Stimulated activated CD4-positive, alpha-beta T cell treated with anti-CD3 and anti-CD28 coated beads, Interleukin-15, amount 100 ng/mL, for 1 hour (primary cell): ENCODE measurements around the gene TXNRD1.
"Not testable (repeated sequence)": the region's sequence is repeated elsewhere in the genome, so short reads cannot be mapped to it uniquely, and the experiment has no call there.

ENCODE experiments used
- DNase-seq, 2 donors: peaks; one replicate each; pipeline ENCODE4 v3.0.0-alpha.2; 2020; ENCODE audit warnings: low read depth in 1 of 2, low spot score in 1 of 2

Gene TXNRD1

DNA sequence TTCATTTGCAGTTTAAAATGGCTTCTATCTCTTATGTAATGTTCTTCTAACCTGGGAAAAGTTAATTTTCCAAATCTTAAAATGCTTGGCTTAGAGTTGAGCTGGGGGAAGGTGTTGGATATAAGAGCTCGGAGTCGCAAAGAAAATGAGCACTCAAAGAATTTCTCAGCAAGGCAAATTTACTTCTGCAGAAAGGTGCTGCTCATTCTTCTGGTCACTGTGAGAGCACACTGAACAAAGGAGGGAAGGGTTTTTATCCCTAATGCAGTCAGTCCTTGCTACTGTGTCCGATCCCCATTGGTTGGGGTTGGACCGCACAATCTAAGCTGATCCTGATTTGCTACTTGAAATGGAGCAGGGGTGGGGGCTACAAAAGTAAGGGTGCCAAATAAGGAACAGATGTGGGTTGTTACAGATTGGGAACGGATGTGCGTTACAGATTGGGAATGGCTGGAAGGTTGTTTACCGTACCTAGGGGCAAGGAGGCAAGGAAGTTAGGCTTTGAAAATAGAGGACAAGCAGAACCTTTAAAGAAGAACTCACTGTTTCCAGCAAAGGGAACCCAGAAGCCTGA lies 19.4 kb downstream of the TXNRD1 start:
- no peak for DNase-seq

- no peak for DNase-seq
Measured at GRCh38 chr12:104237930-104238329, 22.4 kb downstream of the TXNRD1 start.

GRCh38 chr12:104242546-104243206 lies 27.1 kb downstream of the TXNRD1 start:
- DNase-seq, result no peak

DNA sequence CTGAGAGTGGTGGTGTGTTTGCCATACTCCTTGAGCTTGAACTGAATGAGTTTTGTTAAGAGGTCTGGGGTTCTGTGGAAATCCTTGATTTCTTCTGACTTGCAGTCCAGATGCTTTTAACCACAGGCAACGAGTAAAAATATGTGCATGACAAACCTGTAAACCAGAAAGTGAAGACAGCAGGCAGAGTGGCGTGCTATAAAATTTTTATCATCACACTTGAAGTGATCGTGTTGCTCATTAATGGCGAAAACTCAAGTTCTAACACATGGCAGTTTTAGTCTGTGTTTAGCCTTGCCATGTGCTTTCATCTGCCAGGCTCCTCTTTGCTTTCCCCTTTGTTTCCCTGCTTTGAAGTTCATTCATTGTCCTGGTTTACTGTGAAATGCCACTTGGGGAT lies 28.0 kb downstream of the TXNRD1 start:
- DNase-seq, result no peak

DNA sequence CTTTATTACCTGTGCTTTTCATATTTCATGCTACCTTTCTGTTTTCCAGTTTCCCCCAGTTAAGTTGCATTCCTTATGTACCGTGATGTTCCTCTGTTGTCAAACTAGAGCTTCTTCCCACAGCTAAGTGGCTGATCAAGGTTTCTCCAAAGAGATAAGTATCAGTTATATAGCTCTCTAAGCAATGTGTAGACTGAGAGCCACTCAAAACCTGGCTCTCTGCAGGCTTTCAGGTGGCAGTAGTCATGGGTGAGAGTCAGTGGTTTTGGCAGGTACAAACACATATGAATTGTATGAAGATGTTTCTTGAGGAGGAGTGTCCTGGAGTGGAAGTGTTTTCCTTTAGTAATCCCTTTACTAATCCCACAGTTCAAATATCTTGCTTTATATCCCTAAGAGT lies 28.4 kb downstream of the TXNRD1 start:
- DNase-seq, result no peak

DNA sequence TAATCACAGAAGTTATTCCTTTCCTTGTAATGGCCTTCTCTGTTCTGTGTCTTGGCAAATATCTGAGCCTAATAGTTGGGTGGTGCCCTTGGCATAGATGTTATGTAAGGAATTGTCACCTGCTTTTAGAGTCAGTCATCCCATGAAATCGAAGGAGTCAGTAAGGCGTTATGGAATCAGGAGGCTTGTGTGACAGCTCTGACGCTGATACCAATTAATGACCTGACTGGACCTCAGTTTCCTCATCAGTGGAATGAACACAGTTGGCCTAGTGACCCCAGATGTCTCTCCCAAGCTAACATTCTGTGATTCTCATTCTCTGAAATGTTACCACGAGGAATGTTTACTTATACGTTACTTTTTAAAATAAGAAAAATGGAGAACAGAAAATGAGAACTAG lies 32.1 kb downstream of the TXNRD1 start:
- DNase-seq, result no peak

DNA sequence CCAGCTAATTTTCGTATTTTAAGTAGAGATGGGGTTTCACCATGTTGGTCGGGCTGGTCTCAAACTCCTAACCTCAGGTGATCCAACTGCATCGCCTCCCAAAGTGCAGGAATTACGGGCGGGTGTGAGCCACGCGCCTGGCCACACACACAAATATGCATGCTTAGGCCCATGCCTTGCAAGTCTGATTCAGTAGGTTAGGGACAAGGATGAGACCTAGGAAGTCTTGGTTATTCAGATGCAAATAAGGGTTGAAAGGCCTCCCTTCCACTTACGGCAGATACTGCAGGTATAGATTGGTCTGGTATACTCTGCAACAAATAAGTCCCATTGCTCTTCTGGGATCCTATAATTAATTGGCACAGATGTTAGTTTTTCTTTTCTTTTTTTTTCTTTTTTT lies 32.9 kb downstream of the TXNRD1 start:
- DNase-seq, result no peak

DNA sequence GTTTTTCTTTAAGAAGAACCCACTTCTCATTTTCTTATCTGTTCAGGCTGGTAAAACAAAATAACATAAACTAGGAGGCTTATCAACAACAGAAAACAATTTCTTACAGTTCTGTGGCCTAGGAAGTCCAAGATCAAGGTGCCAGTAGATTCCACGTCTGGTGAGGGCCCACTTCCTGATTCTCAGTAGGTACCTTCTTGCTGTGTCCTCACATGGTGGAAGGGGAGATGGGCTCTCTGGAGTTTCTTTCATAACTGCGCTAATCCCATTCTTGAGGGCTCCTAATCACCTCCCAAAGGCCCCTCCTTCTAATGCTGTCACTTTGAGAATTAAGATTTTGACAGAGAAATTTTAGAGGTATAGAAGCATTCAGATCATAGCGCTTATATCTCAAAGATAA lies 33.4 kb downstream of the TXNRD1 start:
- DNase-seq, result no peak

DNA sequence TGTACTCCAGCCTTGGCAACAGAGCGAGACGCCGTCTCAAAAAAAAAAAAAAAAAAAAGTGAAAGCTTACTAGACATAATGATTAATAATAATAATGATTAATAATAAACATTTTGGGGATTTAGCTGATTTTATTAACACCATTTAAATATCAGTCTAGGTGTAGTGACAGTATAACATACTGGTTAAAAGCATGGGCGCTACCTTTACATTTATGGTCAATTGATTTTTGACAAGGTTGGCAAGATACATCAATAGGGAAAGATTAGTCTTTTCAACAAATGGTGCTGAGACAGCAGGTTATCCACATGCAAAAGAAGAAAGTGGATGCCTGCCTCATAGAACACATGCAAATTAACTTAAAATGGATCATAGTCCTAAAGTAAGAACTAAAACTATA lies 34.3 kb downstream of the TXNRD1 start:
- no peak for DNase-seq

- no peak for DNase-seq
Measured at GRCh38 chr12:104250366-104251125, 35.0 kb downstream of the TXNRD1 start.

GRCh38 chr12:104257913-104258472 lies 42.4 kb downstream of the TXNRD1 start:
- DNase-seq, result no peak

- no peak for DNase-seq
Measured at GRCh38 chr12:104258476-104259067, 43.0 kb downstream of the TXNRD1 start.

DNA sequence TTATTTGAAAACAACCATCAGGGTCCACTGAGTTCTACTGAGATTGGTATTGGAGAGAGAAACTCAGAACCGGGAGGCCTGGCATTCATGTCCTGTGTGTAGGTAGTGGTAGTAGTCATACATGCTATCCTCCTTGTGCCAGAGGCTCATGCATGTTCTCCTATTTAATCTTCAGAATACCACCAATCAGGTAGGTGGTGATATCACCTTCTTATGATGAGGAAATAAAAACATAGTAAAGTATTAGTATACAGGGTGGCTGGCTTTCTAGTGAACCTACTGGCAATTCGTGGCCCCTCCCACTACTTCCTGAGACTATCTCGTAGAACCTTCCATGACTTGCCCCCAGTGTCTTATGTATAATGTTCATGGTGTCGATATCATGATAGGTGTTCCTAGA lies 47.4 kb downstream of the TXNRD1 start:
- DNase-seq, result no peak

GRCh38 chr12:104263580-104264358 lies 48.2 kb downstream of the TXNRD1 start:
- no peak for DNase-seq

GRCh38 chr12:104265436-104265835 lies 49.9 kb downstream of the TXNRD1 start:
- DNase-seq, result not testable (repeated sequence)

GRCh38 chr12:104272938-104273337 lies 57.4 kb downstream of the TXNRD1 start:
- DNase-seq, result no peak

DNA sequence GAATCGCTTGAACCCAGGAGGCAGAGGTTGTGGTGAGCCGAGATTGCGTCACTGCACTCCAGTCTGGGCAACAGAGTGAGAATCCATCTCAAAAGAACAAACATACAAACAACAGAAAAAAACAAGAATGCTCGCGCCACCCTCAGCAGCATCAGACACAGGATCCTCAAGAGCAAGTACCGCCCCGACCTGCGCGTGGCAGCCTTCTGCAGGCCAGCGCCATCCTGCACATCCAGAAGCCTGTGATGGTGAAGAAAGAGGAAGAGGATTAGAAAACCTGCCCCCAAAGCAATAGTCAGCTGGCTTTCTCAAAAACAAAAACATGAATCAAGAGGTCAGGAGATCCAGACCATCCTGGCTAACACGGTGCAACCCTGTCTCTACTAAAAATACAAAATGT lies 57.9 kb downstream of the TXNRD1 start:
- no peak for DNase-seq

GRCh38 chr12:104274811-104275210 lies 59.2 kb downstream of the TXNRD1 start:
- DNase-seq, result no peak

DNA sequence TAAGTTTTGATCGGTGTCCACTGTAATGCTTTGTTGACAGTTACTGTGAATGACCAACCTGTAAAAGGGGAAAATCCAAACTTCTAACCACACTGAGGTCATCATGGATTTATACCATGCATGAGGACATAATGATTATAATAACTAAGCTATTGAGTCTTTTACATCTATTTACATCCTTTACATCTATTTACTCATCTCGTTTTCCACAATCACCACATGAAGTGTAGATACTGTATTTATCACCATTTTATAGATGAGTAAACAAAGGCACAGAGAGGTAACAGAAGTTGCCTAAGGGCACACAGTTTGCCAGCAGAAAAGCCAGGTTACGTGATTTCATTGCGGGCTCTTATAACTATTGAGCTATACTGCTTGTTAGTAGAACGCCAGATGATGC lies 60.1 kb downstream of the TXNRD1 start:
- DNase-seq, result no peak

DNA sequence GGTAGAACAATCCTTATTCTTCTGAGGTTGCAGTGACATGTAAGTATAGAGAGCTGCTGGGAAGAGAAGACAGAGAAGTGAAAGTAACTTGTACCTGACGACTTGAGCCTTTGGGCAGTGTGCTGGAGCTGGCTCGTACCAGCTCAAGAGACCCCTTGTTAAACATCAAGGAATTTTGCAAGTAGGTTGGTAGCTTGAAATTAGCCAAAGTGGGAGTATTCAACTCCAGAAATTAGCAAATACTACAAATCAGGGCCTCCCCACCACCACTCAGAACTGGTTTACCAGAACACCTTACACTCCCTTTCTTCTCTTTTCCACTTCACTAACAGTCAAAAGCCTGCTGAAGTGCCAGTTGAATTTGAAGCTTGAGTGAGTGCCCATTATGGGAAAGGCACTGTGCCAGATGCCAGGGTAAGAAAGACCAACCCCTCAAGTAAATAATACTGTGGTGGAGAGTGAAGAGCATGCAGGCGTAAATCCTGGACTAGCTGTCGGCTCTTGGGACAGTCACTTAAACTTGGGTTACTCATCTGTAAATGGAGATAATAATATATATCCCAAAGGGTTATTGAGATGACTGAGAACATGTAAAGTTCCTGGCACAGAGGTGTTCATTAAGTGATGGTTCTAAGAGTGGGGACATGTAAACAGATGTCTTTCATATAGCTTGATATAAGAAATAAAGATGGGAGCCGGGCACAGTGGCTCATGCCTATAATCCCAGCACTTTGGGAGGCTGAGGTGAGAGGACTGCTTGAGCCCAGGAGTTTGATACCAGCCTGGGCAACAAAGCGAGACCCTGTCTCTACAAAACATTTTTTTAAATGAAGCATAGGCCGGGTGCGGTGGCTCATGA lies 60.9 kb downstream of the TXNRD1 start:
- DNase-seq, result no peak
